ENCODE measurements around the gene TSHZ1. TPM values are rescaled to one million over a fixed set of nuclear protein-coding genes. Genes with fewer than 3 reads are reported as not detected.

Gene TSHZ1
- total and polyA plus RNA-seq, 2 of the 8 experiments (the other 6 are each of a cell fraction or from before 2014, with no cell fraction given): 0.03 to 0.32 TPM

GRCh38 chr18:75203416-75204268 is 7.0 kb upstream of the TSHZ1 start:
- Histone ChIP-seq H3K4me1 (replicated peaks in 1 of 4; ENCODE audit: control insufficient read depth in 3 of 4, insufficient read depth in 4 of 4, low read length in 3 of 4) (peaks cover 4 to 31% (median 21%) of the 10 kb centered on the region in 4 experiments), H3K27me3 (replicated peaks in 1 of 4; ENCODE audit: control insufficient read depth in 3 of 4, extremely low read depth in 1 of 4, insufficient read depth in 3 of 4, low read length in 3 of 4) (peaks cover 43 to 71% (median 56%) of the 10 kb centered on the region in 4 experiments), H2BK5ac (ENCODE audit: low read depth, low read length) (no peak overlapping the region), H4K5ac (ENCODE audit: insufficient read length, low read depth, low read length) (no peak overlapping the region), H3K23ac (ENCODE audit: insufficient read length) (no peak overlapping the region), H3K79me2 (ENCODE audit: control insufficient read depth in 1 of 2, insufficient read depth in 2 of 2, low read length in 2 of 2) (no peaks in the 10 kb centered on the region), H4K91ac (replicated peaks; ENCODE audit: insufficient read length, low read length) (no peak overlapping the region), H3K4ac (replicated peaks; ENCODE audit: insufficient read length, low read depth, low read length) (no peak overlapping the region), H3K4me3 (ENCODE audit: extremely low read depth in 1 of 4, insufficient read depth in 2 of 4, low read depth in 3 of 4, low read length in 4 of 4) (peak overlapping the region; percentile 32 to 70 (median 48)), H3K56ac (replicated peaks; ENCODE audit: insufficient read length, low read depth, low read length) (no peak overlapping the region), H2AK5ac (ENCODE audit: low read depth, low read length) (no peak overlapping the region), H4K8ac (ENCODE audit: extremely low read depth, insufficient read depth, low read length) (no peak overlapping the region), H2BK15ac (ENCODE audit: low read length) (no peak overlapping the region), H3K9ac (replicated peaks in 1 of 4; ENCODE audit: extremely low read depth in 1 of 4, low read depth in 3 of 4, low read length in 3 of 4) (no peak overlapping the region), H3K9me3 (ENCODE audit: insufficient read depth in 2 of 2, low read depth in 1 of 2, low read length in 1 of 2) (no peaks in the 10 kb centered on the region), H3K4me2 (ENCODE audit: insufficient read depth in 1 of 2, low read depth in 2 of 2, low read length in 2 of 2) (peak overlapping the region; percentile 89 to 94), H3K36me3 (ENCODE audit: control insufficient read depth in 2 of 4, insufficient read depth in 4 of 4, low read length in 3 of 4) (no peaks in the 10 kb centered on the region; a peak in 1 of 8 replicates), H3K14ac (ENCODE audit: insufficient read length) (no peak overlapping the region), H2AFZ (ENCODE audit: low read length) (no peak overlapping the region), H3K23me2 (ENCODE audit: low read depth, low read length) (peaks cover 16% of the 10 kb centered on the region), H2BK12ac (ENCODE audit: low read depth, low read length) (no peak overlapping the region), H2BK120ac (replicated peaks; ENCODE audit: low read depth, low read length) (no peak overlapping the region), H3K18ac (ENCODE audit: extremely low read depth, low read length) (no peak overlapping the region), H3K79me1 (ENCODE audit: low read depth, low read length) (no peaks in the 10 kb centered on the region), H2BK20ac (ENCODE audit: low read length) (no peak overlapping the region), H3K27ac (ENCODE audit: low read depth, low read length) (no peak overlapping the region), H4K20me1 (replicated peaks in 1 of 2; ENCODE audit: control insufficient read depth in 1 of 2, insufficient read depth in 2 of 2, low read length in 2 of 2) (peaks cover 12 to 20% of the 10 kb centered on the region in 2 experiments)
- FAIRE-seq (no peak), DNase-seq (ENCODE audit: low read depth in 1 of 2, low spot score in 2 of 2) (no peak)
- ChIA-PET CTCF (ENCODE audit: partially characterized antibody) (interaction anchor here (0.8 to 1.4 kb wide), 3 partner anchors 89 to 306 kb away, joined by 3 to 5 read pairs (median 4); no protein-coding TSS in a partner anchor), POLR2A (ENCODE audit: partially characterized antibody) (no interaction called here)
- TF ChIP-seq E2F6 (IDR thresholded peaks at IDR 0.05) (no peak), SUZ12 (IDR thresholded peaks at IDR 0.05; ENCODE audit: low read length) (no peak), GABPA (IDR thresholded peaks at IDR 0.05; ENCODE audit: borderline replicate concordance, insufficient read depth, low read length) (no peak), EZH2 (IDR thresholded peaks at IDR 0.05; ENCODE audit: low read depth, low read length, severe bottlenecking) (peak; percentile 1), CTBP2 (IDR thresholded peaks at IDR 0.05; ENCODE audit: borderline replicate concordance, insufficient read depth, insufficient read length, low read length) (peak; percentile 8)
- WGBS, 2 experiments (ENCODE audit: extremely low coverage in 1 of 2, insufficient coverage in 1 of 2, insufficient read length in 1 of 2, insufficient replicate concordance in 2 of 2, low coverage in 1 of 2, low lambda C conversion rate in 2 of 2, missing lambda C conversion rate in 1 of 2): 29% methylated on average over 14 of the region's 24 CpGs; no CpG with 5 or more reads in 1 of the 2 experiments
